ENCODE results near the gene EPHA3. TPM values are rescaled to one million over a fixed set of nuclear protein-coding genes. Genes with fewer than 3 reads are reported as not detected.

The EPHA3 gene
- total RNA-seq, 2 donors from 2014 or later = 9.4 to 11.9 TPM

- Histone ChIP-seq H3K9me3 (no peaks in the 10 kb centered on the region), H3K4me1 (replicated peaks) (no peaks in the 10 kb centered on the region), H3K4me3 (no peak overlapping the region), H3K27ac (no peak overlapping the region), H3K36me3 (no peaks in the 10 kb centered on the region), H3K27me3 (replicated peaks; ENCODE audit: insufficient read depth) (no peaks in the 10 kb centered on the region)
- intact Hi-C loops (cut with DNase I) = no loop called here
- DNase-seq (ENCODE audit: low spot score) = no peak
- TF ChIP-seq, protein P1, sequence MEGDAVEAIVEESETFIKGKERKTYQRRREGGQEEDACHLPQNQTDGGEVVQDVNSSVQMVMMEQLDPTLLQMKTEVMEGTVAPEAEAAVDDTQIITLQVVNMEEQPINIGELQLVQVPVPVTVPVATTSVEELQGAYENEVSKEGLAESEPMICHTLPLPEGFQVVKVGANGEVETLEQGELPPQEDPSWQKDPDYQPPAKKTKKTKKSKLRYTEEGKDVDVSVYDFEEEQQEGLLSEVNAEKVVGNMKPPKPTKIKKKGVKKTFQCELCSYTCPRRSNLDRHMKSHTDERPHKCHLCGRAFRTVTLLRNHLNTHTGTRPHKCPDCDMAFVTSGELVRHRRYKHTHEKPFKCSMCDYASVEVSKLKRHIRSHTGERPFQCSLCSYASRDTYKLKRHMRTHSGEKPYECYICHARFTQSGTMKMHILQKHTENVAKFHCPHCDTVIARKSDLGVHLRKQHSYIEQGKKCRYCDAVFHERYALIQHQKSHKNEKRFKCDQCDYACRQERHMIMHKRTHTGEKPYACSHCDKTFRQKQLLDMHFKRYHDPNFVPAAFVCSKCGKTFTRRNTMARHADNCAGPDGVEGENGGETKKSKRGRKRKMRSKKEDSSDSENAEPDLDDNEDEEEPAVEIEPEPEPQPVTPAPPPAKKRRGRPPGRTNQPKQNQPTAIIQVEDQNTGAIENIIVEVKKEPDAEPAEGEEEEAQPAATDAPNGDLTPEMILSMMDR (IDR thresholded peaks at IDR 0.05) = no peak
- TF ChIP-seq POLR2A (IDR thresholded peaks at IDR 0.05) (no peak), POLR2AphosphoS5 (IDR thresholded peaks at IDR 0.05) (no peak)
- 98% methylated on average over 4 of the region's 4 CpGs for WGBS
These were observed 382.7 kb downstream of the EPHA3 start for GRCh38 chr3:89490129-89490528.

DNA sequence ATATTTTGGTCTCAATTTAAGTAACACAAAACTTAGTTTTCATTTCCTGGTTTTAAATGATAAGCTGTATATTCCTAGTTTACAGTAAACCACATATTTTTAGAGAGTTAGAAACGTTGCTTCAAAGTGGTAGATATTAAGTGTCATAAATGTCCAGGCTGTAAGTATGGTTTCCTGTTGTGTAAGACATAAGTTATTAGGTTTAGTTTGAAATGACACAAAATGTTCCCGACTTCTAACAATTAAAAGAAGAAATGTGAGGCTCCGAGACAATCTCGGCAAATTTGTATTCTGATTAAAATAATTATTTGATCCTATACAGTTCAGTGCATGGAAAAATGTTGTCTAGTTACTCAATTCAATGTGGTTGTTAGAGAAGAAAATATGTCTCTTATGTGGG, 387.3 kb downstream of the EPHA3 start:
- 71% methylated on average over 4 of the region's 4 CpGs for WGBS

DNA sequence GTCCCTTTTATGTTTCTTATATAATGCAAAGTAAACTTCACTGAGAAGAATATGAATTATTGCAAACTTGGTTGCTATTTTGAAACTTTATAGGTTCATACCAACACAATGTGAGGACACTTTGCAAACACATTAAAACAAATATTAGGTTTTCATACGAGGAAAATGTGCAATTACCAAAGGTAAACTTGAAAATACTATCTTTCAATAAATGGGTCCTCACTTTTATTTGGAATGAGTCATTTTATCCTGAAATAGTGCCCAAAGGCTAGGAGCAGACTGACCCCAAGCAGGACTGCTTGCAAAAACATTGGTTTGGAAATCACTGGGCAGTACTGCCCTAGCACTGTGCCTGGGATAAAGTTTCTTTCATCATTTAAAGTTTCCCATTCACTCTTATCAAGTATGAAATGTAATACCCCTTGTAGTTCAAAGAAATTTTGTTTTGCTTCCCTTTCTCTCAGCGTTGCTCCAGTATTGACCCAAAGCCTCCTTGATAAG, 396.5 kb downstream of the EPHA3 start:
- Histone ChIP-seq H3K36me3 (no peaks in the 10 kb centered on the region), H3K4me1 (replicated peaks) (peaks cover 8% of the 10 kb centered on the region), H3K4me3 (no peak overlapping the region), H3K27ac (no peak overlapping the region), H3K27me3 (replicated peaks; ENCODE audit: insufficient read depth) (no peaks in the 10 kb centered on the region), H3K9me3 (no peaks in the 10 kb centered on the region)
- TF ChIP-seq, protein P1 (IDR thresholded peaks at IDR 0.05) = no peak
- TF ChIP-seq POLR2A (IDR thresholded peaks at IDR 0.05) (no peak), POLR2AphosphoS5 (IDR thresholded peaks at IDR 0.05) (no peak)
- intact Hi-C loops (cut with DNase I) = no loop called here
- WGBS = 23% methylated on average over 2 of the region's 2 CpGs
- DNase-seq (ENCODE audit: low spot score) = no peak

More for the DNA sequence above, 387.3 kb downstream of the EPHA3 start:
- Histone ChIP-seq H3K36me3 (no peaks in the 10 kb centered on the region), H3K4me1 (replicated peaks) (no peaks in the 10 kb centered on the region), H3K27ac (no peak overlapping the region), H3K9me3 (no peaks in the 10 kb centered on the region), H3K4me3 (no peak overlapping the region), H3K27me3 (replicated peaks; ENCODE audit: insufficient read depth) (no peaks in the 10 kb centered on the region)
- no peak for TF ChIP-seq POLR2A (IDR thresholded peaks at IDR 0.05)
- DNase-seq (ENCODE audit: low spot score) = no peak
- intact Hi-C loops (cut with DNase I) = no loop called here

DNA sequence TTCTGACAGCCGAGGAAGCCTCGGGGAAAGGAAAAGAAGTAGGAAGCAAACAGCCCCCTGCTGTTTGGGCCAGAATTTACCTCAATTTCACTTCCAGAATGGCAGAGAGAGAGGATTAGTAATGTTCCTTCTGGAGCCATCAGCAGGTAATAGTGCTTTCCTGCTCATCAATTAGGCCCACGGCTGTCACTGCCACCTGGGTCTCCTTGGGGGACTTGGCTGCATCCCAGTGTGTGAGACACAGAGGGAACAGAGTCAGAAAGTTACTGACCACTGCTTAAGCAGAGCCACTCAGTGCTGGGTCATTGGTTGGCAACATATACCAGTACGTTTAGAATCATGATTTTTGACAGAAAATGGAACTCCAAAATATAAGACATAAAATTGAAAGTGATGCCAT, 397.0 kb downstream of the EPHA3 start:
- 61% methylated on average over 4 of the region's 4 CpGs for WGBS
- H3K4me1 ChIP-seq (replicated peaks) = peaks cover 8% of the 10 kb centered on the region
- TF ChIP-seq, protein P1 (IDR thresholded peaks at IDR 0.05) = no peak
- TF ChIP-seq POLR2A (IDR thresholded peaks at IDR 0.05) (no peak), POLR2AphosphoS5 (IDR thresholded peaks at IDR 0.05) (no peak)
- intact Hi-C loops (cut with DNase I) = no loop called here
- H3K27ac ChIP-seq = no peak overlapping the region
- no peak overlapping the region for H3K4me3 ChIP-seq
- no peaks in the 10 kb centered on the region for H3K9me3 ChIP-seq
- no peaks in the 10 kb centered on the region for H3K27me3 ChIP-seq (replicated peaks; ENCODE audit: insufficient read depth)
- no peak for DNase-seq (ENCODE audit: low spot score)
- H3K36me3 ChIP-seq = no peaks in the 10 kb centered on the region

GRCh38 chr3:89506462-89507103, 399.2 kb downstream of the EPHA3 start:
- WGBS = 65% methylated on average over 3 of the region's 3 CpGs
- no peak for DNase-seq (ENCODE audit: low spot score)
- H3K9me3 ChIP-seq = no peaks in the 10 kb centered on the region
- peaks cover 8% of the 10 kb centered on the region for H3K4me1 ChIP-seq (replicated peaks)
- TF ChIP-seq POLR2A (IDR thresholded peaks at IDR 0.05) = no peak
- no peak for TF ChIP-seq POLR2AphosphoS5 (IDR thresholded peaks at IDR 0.05)
- TF ChIP-seq, protein P1 (IDR thresholded peaks at IDR 0.05) = no peak
- H3K36me3 ChIP-seq = no peaks in the 10 kb centered on the region
- no peak overlapping the region for H3K4me3 ChIP-seq
- H3K27me3 ChIP-seq (replicated peaks; ENCODE audit: insufficient read depth) = no peaks in the 10 kb centered on the region
- intact Hi-C loops (cut with DNase I) = no loop called here
- H3K27ac ChIP-seq = no peak overlapping the region

Data from prostate gland (tissue), 2 donors.